ENCODE data around the gene CEP135. TPM values are rescaled to one million over a fixed set of nuclear protein-coding genes. Genes with fewer than 3 reads are reported as not detected.
A peak's percentile ranks its signal among the peaks of the same experiment; 100 is the strongest.

The CEP135 gene
- total and polyA plus RNA-seq, 11 donors = 1.4 to 6.3 (median 2.4) TPM

GRCh38 chr4:55941881-55942396 lies 6.8 kb upstream of the CEP135 start:
- Histone ChIP-seq H3K4me1 (peaks cover 0 to 11% (median 0%) of the 10 kb centered on the region in 12 donors), H3K4me3 (no peak overlapping the region), H3K27ac (no peak overlapping the region), H3K9me3 (peaks cover 0 to 65% (median 5%) of the 10 kb centered on the region in 12 donors), H3K36me3 (peaks cover 0 to 35% (median 4%) of the 10 kb centered on the region in 9 donors), H3K27me3 (no peaks in the 10 kb centered on the region)
- WGBS, 4 donors = 91 to 97% (median 95%) methylated on average over 3 of the region's 3 CpGs
- DNase-seq = no peak
- intact Hi-C loops (cut with DNase I) = loop anchor here in 1 of 10 donors (10.0 kb wide), 1 partner anchor 893 kb away; no protein-coding TSS in a partner anchor
- no peak for ATAC-seq
- no peak for TF ChIP-seq POLR2A (IDR thresholded peaks at IDR 0.05)
- no peak for TF ChIP-seq CTCF (IDR thresholded peaks at IDR 0.05)

- peaks cover 0 to 13% (median 0%) of the 10 kb centered on the region in 12 donors for H3K9me3 ChIP-seq
- TF ChIP-seq CTCF (IDR thresholded peaks at IDR 0.05) = no peak
- no peak for TF ChIP-seq POLR2A (IDR thresholded peaks at IDR 0.05)
- intact Hi-C loops (cut with DNase I) = loop anchor here in 6 of 10 donors (5.0 to 10.0 kb wide), 6 partner anchors 40 to 887 kb away; partner anchors contain the start of genes EXOC1 (in 2 of the 6) and AASDH (in 1 of the 6)
- peak overlapping the region; percentile 21 to 96 (median 92) for H3K27ac ChIP-seq
- ATAC-seq (no peak), DNase-seq (no peak)
- 50 to 60% (median 56%) methylated on average over 6 of the region's 6 CpGs for WGBS, 4 donors
- H3K27me3 ChIP-seq = no peaks in the 10 kb centered on the region
- peaks cover 0 to 48% (median 13%) of the 10 kb centered on the region in 12 donors for H3K4me1 ChIP-seq
- H3K36me3 ChIP-seq = peaks cover 0 to 5% (median 0%) of the 10 kb centered on the region in 9 donors
- peak overlapping the region in 11 of 12 donors; percentile 28 to 88 (median 83) for H3K4me3 ChIP-seq
These were observed 1.4 kb upstream of the CEP135 start for GRCh38 chr4:55947254-55947882.

- Histone ChIP-seq H3K27ac (peak overlapping the region; percentile 83 to 96 (median 92)), H3K4me1 (peaks cover 0 to 48% (median 13%) of the 10 kb centered on the region in 12 donors), H3K9me3 (peaks cover 0 to 6% (median 0%) of the 10 kb centered on the region in 12 donors), H3K36me3 (peaks cover 0 to 13% (median 2%) of the 10 kb centered on the region in 9 donors), H3K27me3 (no peaks in the 10 kb centered on the region), H3K4me3 (peak overlapping the region; percentile 32 to 88 (median 84))
- intact Hi-C loops (cut with DNase I) = loop anchor here in 9 of 10 donors (1.0 to 10.0 kb wide), 9 partner anchors 41 to 887 kb away; partner anchors contain the start of genes EXOC1 (in 2 of the 9), AASDH (in 1 of the 9) and CLOCK (in 1 of the 9)
- DNase-seq (no peak), ATAC-seq (peak in 2 of 4 donors; percentile 5 to 17)
- TF ChIP-seq CTCF (IDR thresholded peaks at IDR 0.05) (no peak), POLR2A (IDR thresholded peaks at IDR 0.05) (no peak)
- 4 to 6% (median 5%) methylated on average over 18 to 19 of the region's 19 CpGs for WGBS, 4 donors
These were observed 626 bp upstream of the CEP135 start for GRCh38 chr4:55947912-55948725.
